AG04449 (cell line): Measurements from ENCODE around the gene PLCB1.

Experiments
- CTCF ChIA-PET: fragments of 350-600 bp; formaldehyde crosslinking; extraction: SDS; loops from one replicate; lab custom pipeline; 2021; ENCODE audit warnings: antibody characterized with exemption; lab: Yijun Ruan, JAX
- POLR2A ChIA-PET: fragments of 400-600, 350-600 bp; formaldehyde crosslinking; extraction: SDS; loops from one replicate; lab custom pipeline; 2020; ENCODE audit warnings: antibody characterized with exemption, inconsistent platforms; lab: Yijun Ruan, JAX
- DNase-seq: peaks from one replicate; pipeline ENCODE4 v3.0.0-alpha.2; 2010; ENCODE audit warnings: low read depth, low spot score
- H3K4me3 ChIP-seq: 2 replicates; pipeline ENCODE4 v1.5.1; 2011; ENCODE audit warnings: low read depth, mild to moderate bottlenecking, control low read depth, low read length
- CTCF ChIP-seq: IDR thresholded peaks from one replicate; pipeline ENCODE4 v1.5.1; 2011; ENCODE audit warnings: mild to moderate bottlenecking, moderate library complexity, low read length, control low read depth, inconsistent platforms; ENCODE audit not compliant: insufficient read depth; ENCODE audit errors: missing control alignments

PLCB1 gene

GRCh38 chr20:8428988-8429387 lies 296.9 kb downstream of the PLCB1 start:
- ChIA-PET POLR2A (no interaction called here), CTCF (interaction anchor here (1.0 kb wide), 1 partner anchor 39 kb away, joined by 3 read pairs; no protein-coding TSS in a partner anchor)
- DNase-seq = no peak
- TF ChIP-seq CTCF = no peak
- no peak overlapping the region for H3K4me3 ChIP-seq

- H3K4me3 ChIP-seq = no peak overlapping the region
- TF ChIP-seq CTCF = no peak
- ChIA-PET POLR2A (interaction anchor here (0.7 kb wide), 1 partner anchor 45 kb away, joined by 3 read pairs; no protein-coding TSS in a partner anchor), CTCF (interaction anchor here (2.1 kb wide), 1 partner anchor 290 kb away, joined by 8 read pairs; no protein-coding TSS in a partner anchor)
- no peak for DNase-seq
Measured at GRCh38 chr20:8431538-8432434, 299.7 kb downstream of the PLCB1 start.

DNA sequence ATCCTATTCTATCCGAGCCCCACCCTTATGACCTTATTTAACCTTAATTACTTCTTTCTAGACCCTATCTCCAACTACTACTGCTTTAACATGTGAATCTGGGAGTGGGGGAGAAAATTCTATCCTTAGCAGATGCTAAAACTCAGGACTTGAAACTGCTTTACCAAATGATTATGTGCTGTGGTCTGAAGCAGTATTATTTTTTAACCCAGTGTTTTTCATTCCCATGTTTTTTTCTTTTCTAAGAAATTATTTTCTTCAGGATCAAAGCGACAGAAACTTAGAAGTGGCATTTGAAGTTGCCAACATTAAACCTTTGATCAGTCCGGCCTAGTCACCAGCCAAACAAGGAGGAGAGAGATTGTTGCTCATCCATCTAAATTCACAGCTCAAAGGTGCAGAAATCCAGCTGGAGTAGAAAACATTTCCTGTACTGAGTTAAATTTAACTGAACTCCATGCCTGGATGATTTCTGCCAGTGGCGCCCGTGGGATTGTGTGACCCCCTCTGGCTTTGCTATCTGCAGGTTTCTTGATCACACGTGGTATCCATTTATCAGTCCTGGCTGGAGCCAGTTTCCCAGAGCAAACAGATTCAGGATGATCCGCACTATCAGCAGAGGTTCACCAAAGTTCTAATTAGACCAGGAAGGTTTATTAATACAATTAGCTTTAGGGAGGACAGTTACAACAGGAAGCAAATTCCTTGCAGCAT lies 300.5 kb downstream of the PLCB1 start:
- CTCF ChIA-PET = no interaction called here
- POLR2A ChIA-PET = interaction anchor here (0.7 kb wide), 1 partner anchor 44 kb away, joined by 3 read pairs; no protein-coding TSS in a partner anchor
- DNase-seq = no peak
- H3K4me3 ChIP-seq = no peak overlapping the region
- no peak for TF ChIP-seq CTCF

GRCh38 chr20:8433291-8433690 lies 301.2 kb downstream of the PLCB1 start:
- no peak for DNase-seq
- TF ChIP-seq CTCF = no peak
- CTCF ChIA-PET = no interaction called here
- POLR2A ChIA-PET = no interaction called here
- H3K4me3 ChIP-seq = no peak overlapping the region

DNA sequence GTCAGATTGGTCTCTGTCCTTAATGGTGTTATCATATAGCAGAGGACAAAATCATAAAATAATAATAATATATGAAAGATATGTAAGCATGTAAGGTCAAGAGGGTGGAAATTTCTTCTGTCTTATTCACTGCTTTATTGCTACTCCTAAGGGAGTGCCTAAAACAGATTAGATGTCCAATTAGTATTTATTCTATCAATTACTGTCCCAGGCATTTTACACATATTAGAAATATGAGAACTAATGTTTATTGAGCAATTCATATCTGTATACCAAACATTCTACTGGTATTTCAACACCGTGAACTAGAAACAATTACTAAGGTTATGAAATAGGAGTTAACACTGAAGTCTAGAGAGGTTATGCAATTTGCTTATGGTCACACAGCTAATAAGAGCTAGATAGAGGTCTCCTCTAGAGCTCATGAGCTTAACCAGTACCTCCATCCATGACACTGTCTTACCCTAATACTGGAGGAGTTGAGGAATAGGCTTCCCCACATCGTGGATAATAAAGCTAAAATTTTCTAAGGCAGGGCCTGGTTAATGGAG lies 302.3 kb downstream of the PLCB1 start:
- DNase-seq = no peak
- no peak for TF ChIP-seq CTCF
- POLR2A ChIA-PET = no interaction called here
- CTCF ChIA-PET = no interaction called here
- no peak overlapping the region for H3K4me3 ChIP-seq
